HL-60 (cell line): ENCODE data around the gene FBN1.

Experiments
- DNase-seq, 2 experiments: peaks; one replicate each; pipeline ENCODE4 v3.0.0-alpha.2; 2010 to 2020; ENCODE audit warnings: low read depth in 1 of 2, low spot score in 1 of 2
- H3K27ac ChIP-seq: fragments of 250-450 bp; sonication (Bioruptor Pico); replicated peaks from 2 replicates; pipeline ENCODE4 v1.5.1; 2020; ENCODE audit warnings: mild to moderate bottlenecking, moderate library complexity
- H3K27me3 ChIP-seq: fragments of 250-450 bp; sonication (Bioruptor Pico); 2 replicates; pipeline ENCODE4 v1.5.1; 2021; ENCODE audit warnings: mild to moderate bottlenecking, moderate library complexity; ENCODE audit not compliant: insufficient read depth, poor library complexity, severe bottlenecking
- H3K4me3 ChIP-seq: replicated peaks from 2 replicates; pipeline ENCODE4 v1.5.1; 2011; ENCODE audit warnings: mild to moderate bottlenecking, control low read depth, low read length; ENCODE audit not compliant: insufficient read depth
- GABPA ChIP-seq: IDR thresholded peaks from 2 replicates; pipeline ENCODE4 v1.6.1; 2012; ENCODE audit warnings: low read depth
- POLR2AphosphoS5 ChIP-seq: IDR thresholded peaks from 2 replicates; pipeline ENCODE4 v1.6.1; 2012; ENCODE audit warnings: low read depth
- REST ChIP-seq: IDR thresholded peaks from 2 replicates; pipeline ENCODE4 v1.6.1; 2012; ENCODE audit warnings: low read depth; ENCODE audit not compliant: insufficient replicate concordance
- SPI1 ChIP-seq: IDR thresholded peaks from 2 replicates; pipeline ENCODE4 v1.6.1; 2012; ENCODE audit warnings: low read depth, mild to moderate bottlenecking, borderline replicate concordance
- TF ChIP-seq, protein P1 (sequence below): IDR thresholded peaks from one replicate; pipeline ENCODE4 v1.5.1; 2011; ENCODE audit warnings: low read length, control low read depth, inconsistent platforms; ENCODE audit not compliant: insufficient read depth

The FBN1 gene

DNA sequence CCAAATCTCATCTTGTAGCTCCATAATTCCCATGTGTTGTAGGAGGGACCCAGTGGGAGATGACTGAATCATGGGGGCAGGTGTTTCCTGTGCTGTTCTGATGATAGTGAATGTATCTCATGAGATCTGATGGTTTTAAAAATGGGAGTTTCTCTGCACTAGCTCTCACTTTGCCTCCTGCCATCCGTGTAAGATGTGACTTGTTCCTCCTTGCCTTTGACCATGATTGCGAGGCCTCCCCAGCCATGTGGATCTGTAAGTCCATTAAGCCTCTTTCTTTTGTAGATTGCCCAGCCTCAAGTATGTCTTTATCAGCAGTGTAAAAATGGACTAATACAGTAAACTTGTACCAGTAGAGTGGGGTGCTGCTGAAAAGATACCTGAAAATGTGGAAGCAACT, 269.7 kb downstream of the FBN1 start:
- H3K27ac ChIP-seq: no peak overlapping the region
- no peaks in the 10 kb centered on the region for H3K27me3 ChIP-seq
- no peak overlapping the region for H3K4me3 ChIP-seq
- TF ChIP-seq GABPA (no peak), SPI1 (no peak), POLR2AphosphoS5 (no peak), REST (no peak)
- TF ChIP-seq, protein P1, sequence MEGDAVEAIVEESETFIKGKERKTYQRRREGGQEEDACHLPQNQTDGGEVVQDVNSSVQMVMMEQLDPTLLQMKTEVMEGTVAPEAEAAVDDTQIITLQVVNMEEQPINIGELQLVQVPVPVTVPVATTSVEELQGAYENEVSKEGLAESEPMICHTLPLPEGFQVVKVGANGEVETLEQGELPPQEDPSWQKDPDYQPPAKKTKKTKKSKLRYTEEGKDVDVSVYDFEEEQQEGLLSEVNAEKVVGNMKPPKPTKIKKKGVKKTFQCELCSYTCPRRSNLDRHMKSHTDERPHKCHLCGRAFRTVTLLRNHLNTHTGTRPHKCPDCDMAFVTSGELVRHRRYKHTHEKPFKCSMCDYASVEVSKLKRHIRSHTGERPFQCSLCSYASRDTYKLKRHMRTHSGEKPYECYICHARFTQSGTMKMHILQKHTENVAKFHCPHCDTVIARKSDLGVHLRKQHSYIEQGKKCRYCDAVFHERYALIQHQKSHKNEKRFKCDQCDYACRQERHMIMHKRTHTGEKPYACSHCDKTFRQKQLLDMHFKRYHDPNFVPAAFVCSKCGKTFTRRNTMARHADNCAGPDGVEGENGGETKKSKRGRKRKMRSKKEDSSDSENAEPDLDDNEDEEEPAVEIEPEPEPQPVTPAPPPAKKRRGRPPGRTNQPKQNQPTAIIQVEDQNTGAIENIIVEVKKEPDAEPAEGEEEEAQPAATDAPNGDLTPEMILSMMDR: no peak
- DNase-seq: no peak

DNA sequence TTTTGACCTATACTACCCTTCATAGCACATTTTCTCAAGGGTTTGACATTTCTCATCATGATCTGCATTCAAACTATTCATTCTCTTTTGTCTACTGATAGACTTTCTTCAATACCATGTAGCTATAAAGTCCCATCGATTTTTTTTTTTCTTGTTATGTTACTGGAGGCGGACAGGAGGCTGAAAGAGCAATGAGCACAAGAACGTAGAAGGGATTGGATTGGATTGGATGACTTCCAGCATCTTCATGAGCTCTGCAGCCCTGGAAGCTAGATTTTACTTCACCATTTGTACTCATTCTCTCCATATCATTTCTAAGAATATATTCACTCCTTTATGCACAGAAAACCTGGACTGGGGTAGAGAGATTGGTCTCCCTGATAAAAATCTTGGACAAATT, 271.0 kb downstream of the FBN1 start:
- Histone ChIP-seq H3K4me3 (no peak overlapping the region), H3K27me3 (peaks cover 2% of the 10 kb centered on the region), H3K27ac (no peak overlapping the region)
- no peak for DNase-seq
- TF ChIP-seq, protein P1: no peak
- TF ChIP-seq REST (no peak), GABPA (no peak), SPI1 (no peak), POLR2AphosphoS5 (no peak)

DNA sequence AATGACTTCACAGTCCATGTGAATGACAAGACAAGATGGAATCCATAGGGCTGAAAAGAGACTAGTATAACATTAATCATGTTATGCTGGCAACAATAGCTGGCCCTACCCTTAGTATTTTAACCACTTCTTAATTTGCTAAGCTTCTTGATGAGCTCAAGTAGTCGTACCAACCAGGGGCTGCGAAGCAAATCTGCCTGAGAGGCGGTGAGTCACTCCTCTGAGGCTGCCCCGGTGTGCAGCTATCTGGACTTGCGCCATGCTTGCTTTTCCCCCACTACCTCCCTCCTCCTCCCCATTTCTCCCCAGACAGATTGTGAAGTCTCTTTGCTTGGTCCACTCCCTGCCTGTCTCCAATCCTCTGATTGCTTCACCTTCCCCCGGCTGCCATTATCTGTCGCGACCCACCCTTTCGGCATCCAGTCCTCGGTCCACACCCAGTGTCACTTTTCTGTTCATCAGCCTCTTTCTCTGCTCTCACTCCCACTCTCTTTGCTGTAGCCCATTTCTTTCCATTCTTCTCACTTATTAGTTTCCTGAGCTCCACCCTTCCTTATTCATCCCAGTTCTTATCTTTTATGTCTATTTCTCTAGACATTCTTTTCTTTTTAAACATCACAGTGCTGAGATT, 271.6 kb downstream of the FBN1 start:
- no peak for DNase-seq
- TF ChIP-seq GABPA: no peak
- TF ChIP-seq REST: no peak
- TF ChIP-seq, protein P1: no peak
- no peak for TF ChIP-seq POLR2AphosphoS5
- TF ChIP-seq SPI1: no peak
- Histone ChIP-seq H3K27me3 (peaks cover 2% of the 10 kb centered on the region), H3K27ac (no peak overlapping the region), H3K4me3 (no peak overlapping the region)
